ENCODE data around the gene NPIPB9.
"Not testable (repeated sequence)": the region's sequence is repeated elsewhere in the genome, so short reads cannot be mapped to it uniquely, and the experiment has no call there.

The NPIPB9 gene

DNA sequence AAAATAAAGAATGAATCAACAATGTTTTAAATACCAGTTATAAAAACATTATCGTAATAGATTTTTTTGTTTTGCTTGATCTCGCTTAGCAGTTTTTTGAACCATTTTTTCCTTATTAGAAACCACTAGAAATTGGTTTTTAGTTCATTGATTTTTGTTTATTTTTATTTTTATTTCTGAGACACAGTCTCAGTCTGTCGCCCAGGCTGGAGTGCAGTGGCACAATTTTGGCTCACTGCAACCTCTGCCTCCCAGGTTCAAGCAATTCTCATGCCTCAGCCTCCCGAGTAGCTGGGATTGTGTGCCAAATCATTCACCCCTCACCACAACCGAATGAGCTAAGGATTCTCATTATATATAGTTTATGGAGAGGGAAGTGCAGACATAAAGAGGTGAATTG, at the start of gene NPIPB9:
Gene NPIPB9 (plus strand): TSS at position 301 of the 400 bp plus-strand sequence.
- DNase-seq, result not testable (repeated sequence)

DNA sequence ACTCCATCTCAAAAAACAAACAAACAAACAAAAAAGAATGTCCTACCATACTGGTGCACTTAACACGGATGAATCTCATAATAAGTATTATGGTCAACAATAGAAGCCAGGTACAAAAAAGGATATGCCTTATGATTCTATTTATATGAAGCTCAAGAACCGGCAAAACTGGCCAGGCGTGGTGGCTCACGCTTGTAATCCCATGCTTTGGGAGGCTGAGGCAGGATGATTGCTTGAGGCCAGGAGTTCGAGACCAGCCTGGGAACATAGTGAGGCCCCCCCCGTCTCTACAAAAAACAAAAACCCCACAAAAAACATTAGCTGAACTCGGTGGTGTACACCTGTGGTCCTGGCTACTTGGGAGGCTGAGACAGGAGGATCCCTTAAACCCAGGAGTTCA, 47.3 kb upstream of the NPIPB9 start:
- DNase-seq, result not testable (repeated sequence)

DNA sequence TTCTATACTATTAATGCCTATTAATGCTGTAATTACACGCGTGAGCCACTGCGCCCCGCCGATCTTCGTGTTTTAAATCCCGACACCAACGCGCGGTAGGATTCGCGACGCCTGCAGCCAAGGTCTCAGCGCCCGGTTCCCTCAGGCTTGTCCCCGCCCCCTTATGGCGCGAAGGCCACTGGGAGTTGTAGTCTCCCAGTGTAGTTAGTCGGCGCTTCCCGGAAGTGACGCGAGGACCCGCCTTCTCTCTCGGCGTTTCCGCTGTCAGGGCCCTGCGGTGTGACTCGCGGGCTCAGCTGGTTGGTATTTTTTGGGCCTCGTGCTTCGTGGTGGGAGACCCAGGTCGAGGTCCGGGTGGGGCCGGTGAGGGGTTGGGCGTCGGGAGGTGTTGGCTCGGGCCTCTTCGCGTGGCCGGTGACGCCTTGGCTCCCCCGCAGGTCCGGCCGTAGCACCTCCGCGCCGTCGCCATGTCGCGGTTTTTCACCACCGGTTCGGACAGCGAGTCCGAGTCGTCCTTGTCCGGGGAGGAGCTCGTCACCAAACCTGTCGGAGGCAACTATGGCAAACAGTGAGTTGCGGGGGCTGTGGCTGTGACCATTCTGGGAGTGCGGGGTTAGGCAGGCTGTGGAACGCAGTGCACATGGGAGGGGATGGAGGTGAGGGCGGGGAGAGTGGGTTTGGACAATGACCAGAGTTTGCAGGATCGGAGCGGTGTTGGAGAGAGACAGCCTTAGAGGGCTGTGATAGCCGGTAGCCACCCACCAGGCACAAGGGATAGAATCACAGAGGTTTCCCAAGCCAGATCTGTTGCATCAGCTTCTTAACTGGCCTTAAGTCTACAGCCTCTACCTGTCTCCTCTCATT, 40.1 kb upstream of the NPIPB9 start, which contains the start of gene EIF3C:
Gene EIF3C (plus strand): TSS at position 245 of the 864 bp plus-strand sequence. CDS start 223 bp downstream, at position 468.
- not testable (repeated sequence) for DNase-seq

DNA sequence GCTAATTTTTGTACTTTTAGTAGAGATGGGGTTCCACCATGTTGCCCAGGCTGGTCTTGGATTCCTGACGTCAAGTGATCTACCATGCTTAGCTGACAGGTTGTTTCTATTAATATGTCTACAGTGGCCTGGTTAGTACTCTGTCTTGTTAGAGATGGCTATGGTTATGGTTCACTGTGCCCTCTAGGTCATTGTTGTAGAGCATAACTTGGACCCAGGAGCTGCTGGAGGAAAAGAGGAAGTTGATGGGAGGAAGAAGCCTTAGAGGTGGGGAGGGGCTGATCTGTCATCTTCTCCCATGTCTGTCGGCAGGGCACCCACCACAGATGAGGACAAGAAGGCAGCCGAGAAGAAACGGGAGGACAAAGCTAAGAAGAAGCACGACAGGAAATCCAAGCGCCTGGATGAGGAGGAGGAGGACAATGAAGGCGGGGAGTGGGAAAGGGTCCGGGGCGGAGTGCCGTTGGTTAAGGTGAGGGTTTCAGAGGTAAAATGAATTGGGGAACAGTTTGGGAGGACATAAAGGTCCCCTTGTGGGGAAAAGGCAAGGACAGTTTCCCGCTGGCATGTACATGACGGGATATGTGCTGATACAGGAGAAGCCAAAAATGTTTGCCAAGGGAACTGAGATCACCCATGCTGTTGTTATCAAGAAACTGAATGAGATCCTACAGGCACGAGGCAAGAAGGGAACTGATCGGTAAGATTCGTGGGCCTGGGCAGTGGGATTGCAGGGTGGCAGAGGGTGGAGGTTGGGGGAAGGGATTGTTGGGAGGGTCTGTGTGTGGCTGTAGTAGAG, 28.5 kb upstream of the NPIPB9 start:
- DNase-seq, result not testable (repeated sequence)

DNA sequence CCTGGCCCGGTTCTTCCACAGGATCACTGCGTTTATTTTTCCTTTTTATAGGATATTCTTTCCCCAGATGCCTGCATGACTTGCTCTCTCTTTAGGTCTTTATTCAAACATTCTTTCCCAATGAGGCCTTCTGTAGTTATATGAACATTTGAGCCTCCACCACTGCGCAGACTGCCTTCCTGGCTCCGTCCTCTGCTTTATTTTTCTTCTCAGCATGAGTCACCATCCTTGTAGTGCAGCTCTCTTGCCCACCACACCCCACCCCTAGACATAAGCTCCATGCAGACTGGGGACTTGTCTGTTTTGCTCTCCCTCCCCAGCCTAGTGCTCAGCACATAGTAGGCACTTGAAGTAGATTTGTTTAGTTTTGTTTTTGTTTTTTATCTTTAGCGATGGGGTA, 20.3 kb upstream of the NPIPB9 start:
- not testable (repeated sequence) for DNase-seq

DNA sequence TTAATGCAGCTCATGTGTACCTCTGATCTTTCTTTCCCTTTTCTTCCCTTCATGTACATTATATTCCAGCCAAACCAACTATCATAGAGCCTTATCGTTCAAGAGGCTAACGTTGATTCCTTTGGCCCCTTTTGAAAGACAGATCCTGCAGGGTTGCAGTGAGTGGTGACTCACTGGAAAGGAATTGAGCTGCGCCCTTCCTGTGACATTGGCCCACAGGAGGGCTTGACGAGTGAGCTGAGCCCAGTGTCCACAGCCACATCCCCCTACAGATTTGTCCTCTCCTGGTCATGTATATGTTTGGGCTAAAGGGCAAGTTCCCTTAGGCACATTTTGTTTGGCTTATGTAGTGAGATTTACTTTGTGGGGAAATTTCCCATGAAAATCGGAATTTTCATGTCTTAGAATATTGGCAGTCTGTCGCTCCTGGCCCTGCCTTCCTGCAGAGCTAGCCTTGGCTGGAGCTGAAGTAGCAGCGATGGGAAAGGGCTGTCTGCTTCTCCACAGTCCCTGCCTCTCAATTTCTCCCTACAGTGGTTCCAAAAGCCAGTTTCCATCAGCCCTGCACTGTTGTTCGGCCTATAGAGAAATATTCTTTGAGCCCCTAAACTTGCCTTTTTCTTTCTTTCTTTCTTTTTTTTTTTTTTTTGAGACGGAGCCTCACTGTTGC, 19.0 kb upstream of the NPIPB9 start:
- DNase-seq, result not testable (repeated sequence)

DNA sequence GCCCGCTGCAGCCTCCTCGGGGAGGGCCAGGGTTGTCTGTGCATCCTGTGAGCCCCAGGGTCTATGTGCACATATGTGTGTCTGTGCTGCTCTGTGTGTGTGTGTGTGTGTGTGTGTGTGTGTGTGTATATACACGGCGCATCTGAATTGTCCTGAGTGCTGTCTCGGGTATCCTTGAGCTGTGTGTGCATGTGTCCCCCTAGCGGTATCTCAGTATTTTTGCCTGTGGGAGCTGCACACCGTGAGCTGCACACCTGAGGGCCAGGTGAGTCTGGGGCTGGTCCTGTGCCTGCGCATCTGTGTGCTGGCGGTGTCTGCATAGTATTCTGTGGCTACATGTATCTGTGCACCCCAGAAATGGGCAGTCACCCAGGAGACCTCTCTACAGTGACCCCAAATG, 11.8 kb upstream of the NPIPB9 start:
- not testable (repeated sequence) for DNase-seq

DNA sequence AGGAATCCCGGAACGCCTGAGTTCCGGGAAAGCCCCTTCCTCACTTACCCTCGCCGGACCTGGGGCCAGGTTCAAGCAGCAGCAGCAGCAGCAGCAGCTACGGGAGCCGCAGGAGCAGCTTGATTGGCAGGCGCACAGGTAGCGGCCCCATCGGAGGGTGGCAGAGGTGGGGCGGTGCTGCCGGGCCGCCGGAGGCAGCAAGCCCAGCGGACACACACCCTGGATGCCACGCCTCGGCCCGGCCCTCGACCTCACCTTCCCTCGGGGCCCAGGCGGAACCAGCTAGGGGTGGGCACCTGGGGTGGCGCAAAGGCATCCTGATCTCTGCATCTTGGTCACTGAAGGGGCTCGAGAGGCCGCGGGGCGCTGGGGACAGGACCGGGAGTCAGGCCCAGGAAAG, 11.0 kb upstream of the NPIPB9 start:
- DNase-seq, result not testable (repeated sequence)

DNA sequence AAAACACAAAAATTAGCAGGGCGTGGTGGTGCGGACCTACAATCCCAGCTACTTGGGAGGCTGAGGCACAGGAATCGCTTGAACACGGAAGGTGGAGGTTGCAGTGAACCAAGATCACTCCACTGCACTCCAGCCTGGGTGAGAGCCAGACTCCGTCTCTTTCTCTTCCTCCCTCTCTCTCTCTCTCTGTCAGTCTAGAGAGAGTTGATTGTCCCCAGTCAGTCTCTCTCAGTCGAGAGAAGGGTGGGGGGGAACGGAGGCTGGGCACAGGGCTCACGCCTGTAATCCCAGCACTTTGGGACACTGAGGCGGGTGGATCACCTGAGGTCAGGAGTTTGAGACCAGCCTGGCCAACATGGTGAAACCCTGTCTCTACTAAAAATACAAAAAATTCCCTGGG, 10.3 kb upstream of the NPIPB9 start:
- DNase-seq, result not testable (repeated sequence)

DNA sequence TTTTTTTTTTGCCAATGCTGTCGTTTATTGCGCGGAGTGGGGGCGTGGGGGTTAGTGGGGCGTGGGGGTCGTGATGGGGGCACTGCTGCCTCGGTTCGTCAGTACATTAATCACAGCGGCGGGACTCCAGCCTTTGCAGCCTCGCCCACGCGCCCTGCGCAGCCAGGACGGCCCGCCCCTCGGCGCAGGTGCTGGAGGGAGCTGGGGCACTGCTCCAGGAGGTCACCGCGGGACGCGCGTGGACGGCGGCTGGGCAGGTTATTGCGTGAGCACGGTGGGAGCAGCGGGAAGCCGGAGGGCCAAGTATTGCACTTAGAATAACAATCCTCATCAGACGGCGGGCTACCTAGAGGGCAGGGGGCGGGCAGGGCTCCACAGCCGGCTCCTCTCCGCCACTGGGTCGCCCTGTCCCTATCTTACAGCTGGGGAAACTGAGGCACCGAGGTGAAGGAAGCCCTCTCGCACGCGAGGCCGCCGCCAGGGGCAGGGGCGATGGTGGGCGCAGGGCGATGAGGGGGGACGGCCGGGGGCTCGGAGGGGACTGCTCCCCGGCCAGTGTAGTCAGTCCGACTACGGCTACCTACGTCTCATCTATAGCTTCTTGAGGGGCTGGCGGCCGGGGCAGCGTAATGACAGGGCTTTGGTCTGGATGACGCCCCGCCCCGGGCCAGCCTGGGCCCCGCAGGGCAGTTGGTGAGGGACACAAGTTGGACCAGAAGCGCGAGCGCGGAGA, 4.8 kb upstream of the NPIPB9 start:
- peak; percentile 18 for DNase-seq

DNA sequence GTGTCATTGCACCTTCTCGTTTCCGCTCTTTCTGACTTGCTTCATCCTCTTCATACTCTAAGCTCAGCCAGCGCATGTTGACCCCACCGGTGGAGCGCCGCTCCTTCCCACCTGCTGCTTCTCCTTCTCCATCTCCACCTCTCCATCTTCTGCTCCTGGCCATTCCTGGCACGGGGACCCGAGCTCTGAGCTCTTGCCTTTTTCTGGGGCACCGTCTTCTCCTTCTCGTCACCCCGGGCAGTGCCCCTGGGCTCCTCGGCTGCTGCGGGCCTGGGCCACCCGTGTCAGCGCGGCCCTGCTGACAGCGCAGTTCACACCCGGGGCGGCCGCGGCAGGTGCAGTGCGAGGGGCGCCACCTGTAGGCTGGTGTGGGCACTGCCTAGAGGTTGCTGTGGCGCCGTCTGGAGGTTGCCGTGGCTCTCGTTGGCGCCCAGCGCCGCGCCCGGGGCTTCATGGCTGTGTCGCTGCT, 1.6 kb upstream of the NPIPB9 start:
- not testable (repeated sequence) for DNase-seq

DNA sequence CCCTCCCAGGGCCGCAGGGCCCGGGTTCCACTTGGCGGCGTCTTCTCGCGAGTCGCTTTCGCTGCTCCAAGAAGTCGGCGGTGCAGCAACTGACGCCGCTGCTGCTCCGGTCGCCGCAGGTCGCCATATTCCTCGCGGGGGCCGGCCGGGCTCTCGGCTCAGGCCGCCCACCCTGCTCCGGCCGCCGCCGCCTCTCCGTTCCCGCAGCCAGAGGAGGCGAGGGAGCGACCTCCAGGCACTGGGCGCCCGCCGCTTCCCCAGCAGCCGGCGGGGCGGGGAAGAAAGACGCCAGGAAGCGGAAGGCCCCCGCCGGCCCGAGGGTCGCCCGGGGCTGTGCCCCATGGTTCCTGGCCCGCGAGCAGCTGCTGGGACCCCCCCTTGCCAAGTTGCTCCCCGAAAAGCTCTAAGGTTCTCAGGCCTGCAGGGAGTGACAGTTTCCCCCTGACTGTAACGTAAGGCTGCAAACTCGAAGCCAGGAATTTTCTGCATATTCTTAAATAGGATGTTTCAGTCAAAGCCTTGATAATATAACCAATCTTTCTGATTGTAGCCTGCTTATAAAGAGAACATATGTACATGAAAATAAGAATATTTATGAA, 1.0 kb upstream of the NPIPB9 start:
- not testable (repeated sequence) for DNase-seq

DNA sequence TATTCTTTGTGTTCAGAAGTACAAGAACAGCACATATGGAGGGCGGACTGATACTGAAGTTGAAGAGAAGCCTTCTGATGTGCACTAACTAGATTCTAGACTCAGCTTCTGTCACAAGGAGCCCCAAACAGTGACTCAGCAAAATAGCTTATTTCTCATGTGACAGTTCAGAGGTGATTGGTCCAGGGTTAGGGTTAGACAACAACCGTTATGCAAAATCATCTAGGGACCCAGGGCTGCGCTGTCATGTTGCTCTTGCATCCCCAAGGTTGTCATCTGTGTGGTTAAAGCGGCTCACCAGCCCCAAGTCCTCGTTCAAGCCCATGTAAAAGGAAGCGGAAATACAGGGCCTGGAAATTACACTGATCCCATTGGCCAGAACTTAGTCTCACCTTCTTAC, 30.1 kb downstream of the NPIPB9 start:
- not testable (repeated sequence) for DNase-seq

DNA sequence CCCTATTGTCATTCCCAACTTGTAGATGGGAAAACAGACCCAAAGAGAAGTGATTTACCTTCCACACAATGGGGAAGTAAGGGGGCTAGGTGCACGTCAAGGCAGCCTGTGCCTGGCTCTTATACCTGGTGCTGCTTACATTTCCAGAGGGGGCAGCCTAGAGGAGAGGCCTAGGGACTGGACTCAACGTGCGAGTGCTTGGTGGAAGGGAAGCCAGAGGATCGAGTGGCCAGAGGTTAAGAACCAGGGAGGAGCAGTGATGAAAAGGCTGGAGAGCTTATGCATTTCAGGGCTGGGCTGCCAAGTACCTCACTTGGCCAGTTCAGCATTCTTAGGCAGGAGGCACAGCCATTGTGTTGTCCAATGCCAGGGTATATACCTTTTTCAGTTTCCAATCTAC, 30.8 kb downstream of the NPIPB9 start:
- not testable (repeated sequence) for DNase-seq

DNA sequence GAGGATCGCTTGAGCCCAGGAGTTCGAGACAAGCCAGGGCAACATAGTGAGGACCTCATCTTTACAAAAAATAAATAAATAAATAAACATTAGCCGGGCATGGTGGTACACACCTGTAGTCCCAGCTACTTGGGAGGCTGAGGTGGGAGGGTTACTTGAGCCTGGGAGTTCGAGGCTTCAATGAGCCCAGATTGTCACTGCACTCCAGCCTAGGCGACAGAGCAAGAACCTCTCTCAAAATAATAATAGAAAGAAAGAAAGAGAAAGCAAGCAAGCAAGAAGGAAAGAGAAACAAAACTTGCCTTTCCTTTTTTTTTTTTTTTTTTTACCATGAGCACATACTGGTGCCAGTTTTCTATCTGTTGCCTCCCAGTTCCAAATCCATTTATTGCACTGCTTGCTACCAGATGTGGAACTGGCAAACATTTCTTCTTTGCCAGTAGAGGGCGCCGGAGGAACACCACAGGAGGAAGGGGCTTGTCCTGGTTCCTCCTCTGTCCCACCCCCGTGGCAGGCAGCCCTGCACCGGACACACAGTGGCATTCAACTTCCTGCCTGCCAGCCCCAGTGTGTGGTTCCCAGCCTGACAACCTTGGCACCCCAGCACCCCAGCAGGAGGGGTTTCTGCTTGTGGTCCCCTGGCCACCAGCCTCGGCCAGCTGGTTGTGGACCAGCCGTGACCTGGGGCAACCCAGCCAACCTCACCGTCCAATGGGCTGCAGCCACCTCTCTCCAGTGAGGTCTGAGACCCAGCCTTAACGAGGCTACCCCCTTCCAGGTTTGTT, 50.8 kb downstream of the NPIPB9 start:
- DNase-seq, result not testable (repeated sequence)

DNA sequence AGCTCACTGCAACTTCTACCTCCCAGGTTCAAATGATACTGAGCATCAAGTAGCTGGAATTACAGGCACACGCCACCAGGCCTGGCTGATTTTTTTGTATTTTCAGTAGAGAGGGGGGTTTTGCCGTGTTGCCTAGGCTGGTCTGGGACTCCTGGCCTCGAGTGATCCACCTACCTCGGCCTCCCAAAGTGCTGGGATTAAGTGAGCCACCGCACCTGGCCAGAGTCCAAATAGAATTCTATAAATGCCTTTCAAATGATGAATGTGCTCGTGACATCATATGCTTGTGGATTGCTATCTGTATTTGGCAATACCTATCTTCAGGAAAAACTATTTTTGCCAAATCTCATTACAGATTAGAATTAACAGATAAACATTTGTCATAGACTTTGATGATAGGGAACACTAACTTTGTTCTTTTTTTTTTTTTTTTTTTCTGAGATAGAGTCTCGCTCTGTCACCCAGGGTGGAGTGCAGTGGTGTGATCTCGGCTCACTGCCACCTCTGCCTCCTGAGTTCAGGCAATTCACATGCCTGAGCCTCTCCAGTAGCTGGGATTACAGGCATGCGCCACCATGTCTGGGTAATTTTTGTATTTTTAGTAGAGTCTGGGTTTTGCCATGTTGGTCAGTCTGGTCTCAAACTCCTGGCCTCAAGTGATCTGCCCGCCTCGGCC, 56.0 kb downstream of the NPIPB9 start:
- not testable (repeated sequence) for DNase-seq

DNA sequence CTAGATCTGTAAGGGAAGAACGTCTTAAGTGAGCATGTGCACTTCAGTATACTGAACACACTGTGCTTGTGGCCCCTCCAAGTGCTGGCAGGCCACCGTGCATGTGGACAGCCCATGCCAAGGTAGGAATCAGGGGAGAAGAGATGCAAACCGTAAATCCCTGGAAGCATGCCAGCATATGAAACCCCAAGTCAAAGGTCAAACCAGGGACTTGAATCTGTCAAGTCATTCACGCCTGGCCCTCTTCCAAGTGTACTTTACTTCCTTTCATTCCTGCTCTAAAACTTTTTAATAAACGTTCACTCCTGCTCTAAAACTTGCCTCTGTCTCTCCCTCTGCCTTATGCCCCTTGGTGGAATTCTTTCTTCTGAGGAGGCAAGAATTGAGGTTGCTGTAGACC, 68.4 kb downstream of the NPIPB9 start:
- no peak for DNase-seq

DNA sequence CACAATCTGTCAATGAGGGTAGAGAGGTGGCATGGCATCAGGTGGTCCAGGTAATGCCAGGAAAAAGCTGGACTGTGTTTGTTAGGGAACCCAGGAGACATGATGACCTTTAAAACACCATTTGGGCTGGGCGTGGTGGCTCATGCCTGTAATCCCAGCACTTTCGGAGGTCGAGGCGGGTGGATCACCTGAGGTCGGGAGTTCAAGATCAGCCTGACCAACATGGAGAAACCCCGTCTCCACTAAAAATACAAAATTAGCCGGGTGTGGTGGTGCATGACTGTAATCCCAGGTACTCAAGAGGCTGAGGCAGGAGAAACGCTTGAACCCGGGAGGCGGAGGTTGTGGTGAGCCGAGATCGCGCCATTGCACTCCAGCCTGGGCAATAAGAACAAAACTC, 69.0 kb downstream of the NPIPB9 start:
- DNase-seq, result not testable (repeated sequence)

DNA sequence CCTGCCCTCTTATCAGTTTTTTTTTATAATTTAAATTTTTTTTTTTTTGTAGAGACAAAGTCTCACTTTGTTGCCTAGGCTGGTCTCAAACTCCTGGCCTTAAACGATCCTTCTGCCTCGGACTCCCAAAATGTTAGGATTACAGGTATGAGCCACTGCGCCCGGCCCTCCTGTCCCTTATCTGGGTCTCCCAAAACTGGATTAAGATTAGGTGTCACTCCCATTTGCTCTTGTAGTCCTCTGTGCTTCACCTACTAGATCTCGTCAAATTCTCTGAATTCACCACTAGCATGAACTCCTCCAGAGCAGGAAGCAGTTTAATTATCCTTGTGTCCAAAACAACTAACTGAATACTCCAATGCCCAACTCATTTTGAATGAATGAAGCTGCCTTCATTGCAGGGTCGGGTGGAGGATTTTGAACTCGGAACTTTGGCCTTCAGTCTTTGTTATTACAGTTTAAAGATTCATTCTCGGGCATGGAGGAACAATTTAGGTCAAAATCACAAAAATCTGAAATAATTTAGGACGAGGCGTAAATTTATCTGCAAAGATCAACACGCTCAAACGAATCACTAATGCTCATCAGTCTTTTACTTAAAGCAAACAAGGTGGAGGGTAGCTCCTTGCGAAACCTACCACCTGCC, 70.4 kb downstream of the NPIPB9 start:
- no peak for DNase-seq
